Heart right ventricle (tissue), 16 donors: ENCODE data around the gene TCL1B. TPM values are rescaled to one million over a fixed set of nuclear protein-coding genes. Genes with fewer than 3 reads are reported as not detected.

ENCODE experiments used
- ATAC-seq, 8 donors: fragments of 200-7000 bp; cut with Tn5 transposase; one replicate each; pipeline ENCODE4 v1.9.1; 2020; ENCODE audit warnings: mild to moderate bottlenecking in 8 of 8, moderate library complexity in 8 of 8, moderate number of reproducible peaks in 1 of 8
- DNase-seq, 2 donors: peaks; one replicate each; pipeline ENCODE4 v3.0.0-alpha.2; 2020
- H3K27ac ChIP-seq, 10 donors: fragments of 200-600 bp; sonication (generic) in 2 of 10; one replicate each; pipeline versions ENCODE4 v1.5.0 to v1.8.0; 2020 to 2022; ENCODE audit warnings: mild to moderate bottlenecking in 3 of 10
- H3K27me3 ChIP-seq, 7 donors: fragments of 200-600 bp; one replicate each; pipeline ENCODE4 v1.8.0; 2021 to 2022; ENCODE audit warnings: mild to moderate bottlenecking in 2 of 7
- H3K36me3 ChIP-seq, 9 donors: fragments of 200-600 bp; sonication (generic) in 1 of 9; one replicate each; pipeline versions ENCODE4 v1.5.0 to v1.8.0; 2020 to 2022; ENCODE audit warnings: mild to moderate bottlenecking in 2 of 9
- H3K4me1 ChIP-seq, 9 donors: fragments of 200-600 bp; sonication (generic) in 1 of 9; one replicate each; pipeline versions ENCODE4 v1.5.0 to v1.8.0; 2020 to 2022; ENCODE audit warnings: mild to moderate bottlenecking in 4 of 9
- H3K4me3 ChIP-seq, 10 donors: fragments of 200-600 bp; sonication (generic) in 2 of 10; one replicate each; pipeline versions ENCODE4 v1.5.0 to v1.8.0; 2020 to 2022; ENCODE audit warnings: mild to moderate bottlenecking in 7 of 10, moderate library complexity in 2 of 10
- H3K9me3 ChIP-seq, 11 donors: fragments of 200-600 bp in 10 of 11; sonication (generic) in 2 of 11; one replicate each; pipeline versions ENCODE4 v1.5.0 to v1.8.0; 2013 to 2022; ENCODE audit warnings: mild to moderate bottlenecking in 2 of 11, control low read depth in 1 of 11, moderate library complexity in 1 of 11
- CTCF ChIP-seq, 9 donors: fragments of 200-600 bp; sonication (generic) in 2 of 9; IDR thresholded peaks; one replicate each; pipeline versions ENCODE4 v1.5.0 to v1.8.0; 2021 to 2022; ENCODE audit warnings: antibody characterized with exemption in 9 of 9, mild to moderate bottlenecking in 5 of 9, moderate library complexity in 1 of 9
- WGBS, 2 donors: extraction: QIAGEN DNeasy Blood & Tissue Kit; methylation state at CpG; one replicate each; pipeline ENCODE4 v1.1.7; 2013; ENCODE audit warnings: inconsistent platforms in 1 of 2; 5-methylcytosine and 5-hydroxymethylcytosine counted together
- intact Hi-C, 10 donors: fragments of 100-400 bp; cut with DNase I; formaldehyde crosslinking; loops; one replicate each; pipeline versions ENCODE4 v1.11.1 to v1.14.2; 2022
- polyA plus RNA-seq, 2 donors: library from polyadenylated mRNA; stranded (reverse); fragments of 200-250 nt; gene quantifications; one replicate each; pipeline ENCODE4 v1.2.3, GENCODE V29; 2013
- total RNA-seq, 10 donors: library from RNA; stranded (reverse); fragmentation: NEBNext Ultra II Directional in 3 of 10; extraction: Animal tissue kit (Norgen Biotek cat#: 25700) in 3 of 10; gene quantifications; one replicate each; pipeline versions ENCODE4 v1.2.1 to v1.2.4, GENCODE V29; 2021 to 2023
- donor health status: Arrhythmogenic right ventricular cardiomyopathy.
- donor health status: ischemic (EF 13 %, LVEDD 7.1; RV severe dilation, severe dysfunction).
- donor health status: healthy with polysubstance abuse.
- donor health status: DM: no; HTN: yes; CAD: no.
- donor health status: DM: no; HTN: no; CAD: no.
- donor health status: ischemic (EF 25% LVEDD 6.9; RV normal size, moderate dysfunction).
- donor health status: ischemic (EF 25% LVEDD 5.7; RV mildly dilated, moderate dysfunction).
- donor health status: healthy.
- donor health status: DM: yes; HTN: yes; CAD: no.
- donor health status: Ischemic cardiomyopathy.
- donor health status: ischemic (EF 35%, LVEDD 5.7; RV mildly dilated, moderate dysfunction).
- donor health status: nonischemic (EF 11% LVEDD 7.7; RV severe dilation, severe dysfunction).
- donor health status: DM: yes; HTN: yes; CAD: no.
- donor health status: PGD.
- donor health status: ischemic (EF 29% LVEDD 5.4; RV normal size, mild dysfunction).
- donor health status: nonischemic (EF 23%, LVEDD 6.1; RV moderate dilation, normal function).

Gene TCL1B
- total and polyA plus RNA-seq, 12 donors = not detected

GRCh38 chr14:95649230-95649629, 37.0 kb upstream of the TCL1B start:
- Histone ChIP-seq H3K9me3 (no peaks in the 10 kb centered on the region), H3K4me1 (peaks cover 0 to 11% (median 0%) of the 10 kb centered on the region in 9 donors), H3K36me3 (no peaks in the 10 kb centered on the region), H3K27me3 (peaks cover 0 to 16% (median 4%) of the 10 kb centered on the region in 7 donors), H3K27ac (no peak overlapping the region), H3K4me3 (no peak overlapping the region)
- ATAC-seq = no peak
- DNase-seq = no peak
- 83 to 86% methylated on average over 7 of the region's 7 CpGs for WGBS, 2 donors
- intact Hi-C loops = no loop called here
- no peak for TF ChIP-seq CTCF (IDR thresholded peaks at IDR 0.05)

DNA sequence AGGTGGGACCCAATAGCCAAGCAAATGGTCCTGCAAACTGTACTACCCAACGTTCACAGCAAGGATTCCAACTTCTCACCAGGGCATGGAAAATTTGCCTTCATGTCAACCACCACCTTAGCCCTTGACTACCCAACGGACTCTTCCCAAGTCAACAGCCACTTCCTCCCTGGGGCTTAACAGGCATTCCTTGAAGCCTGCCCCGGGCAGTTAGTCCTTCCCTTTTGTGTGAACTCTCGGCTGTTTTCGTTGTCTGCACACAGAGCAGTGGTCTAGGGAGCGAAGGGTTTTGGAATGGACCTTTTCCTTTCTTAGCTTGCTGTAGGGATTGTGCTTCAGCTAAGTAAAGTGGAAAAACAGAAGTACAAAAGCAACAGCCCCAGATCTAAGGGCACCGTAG, 35.2 kb upstream of the TCL1B start:
- Histone ChIP-seq H3K27me3 (peaks cover 0 to 10% (median 0%) of the 10 kb centered on the region in 7 donors), H3K27ac (no peak overlapping the region), H3K36me3 (no peaks in the 10 kb centered on the region), H3K4me3 (no peak overlapping the region), H3K4me1 (peaks cover 0 to 11% (median 0%) of the 10 kb centered on the region in 9 donors), H3K9me3 (no peaks in the 10 kb centered on the region)
- intact Hi-C loops = no loop called here
- DNase-seq = no peak
- no peak for ATAC-seq
- WGBS, 2 donors = 62 to 64% methylated on average over 7 of the region's 7 CpGs
- no peak for TF ChIP-seq CTCF (IDR thresholded peaks at IDR 0.05)

GRCh38 chr14:95651821-95652583, 34.2 kb upstream of the TCL1B start:
- Histone ChIP-seq H3K4me3 (no peak overlapping the region), H3K4me1 (peaks cover 0 to 11% (median 0%) of the 10 kb centered on the region in 9 donors), H3K9me3 (no peaks in the 10 kb centered on the region), H3K27me3 (peaks cover 0 to 9% (median 0%) of the 10 kb centered on the region in 7 donors), H3K27ac (no peak overlapping the region), H3K36me3 (no peaks in the 10 kb centered on the region)
- DNase-seq (no peak), ATAC-seq (no peak)
- 50 to 60% methylated on average over 5 of the region's 5 CpGs for WGBS, 2 donors
- no peak for TF ChIP-seq CTCF (IDR thresholded peaks at IDR 0.05)
- intact Hi-C loops = no loop called here

DNA sequence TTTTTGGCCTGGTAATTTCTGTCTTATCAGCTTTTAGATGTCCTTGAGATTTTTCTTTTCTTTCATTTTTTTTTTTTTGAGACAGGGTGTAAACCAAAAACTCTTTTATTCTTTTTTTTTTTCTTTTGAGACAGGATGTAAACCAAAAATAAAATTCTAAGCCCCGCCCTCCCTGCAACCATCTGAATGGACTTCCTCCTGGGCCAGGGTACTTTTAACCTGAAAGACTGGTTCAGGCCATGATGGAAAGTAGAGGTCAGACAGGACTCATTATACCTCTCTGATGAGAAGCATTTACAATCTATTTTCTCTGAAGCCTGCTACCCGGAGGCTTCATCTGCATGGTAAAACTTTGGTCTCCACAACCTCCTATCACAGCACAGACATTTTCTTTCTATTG, 33.5 kb upstream of the TCL1B start:
- TF ChIP-seq CTCF (IDR thresholded peaks at IDR 0.05) = no peak
- peaks cover 0 to 13% (median 0%) of the 10 kb centered on the region in 7 donors for H3K27me3 ChIP-seq
- no peaks in the 10 kb centered on the region for H3K9me3 ChIP-seq
- intact Hi-C loops = no loop called here
- H3K4me3 ChIP-seq = no peak overlapping the region
- no peak overlapping the region for H3K27ac ChIP-seq
- H3K36me3 ChIP-seq = no peaks in the 10 kb centered on the region
- WGBS, 2 donors = 72 to 74% methylated on average over 2 of the region's 2 CpGs
- peaks cover 0 to 11% (median 0%) of the 10 kb centered on the region in 9 donors for H3K4me1 ChIP-seq
- no peak for ATAC-seq
- no peak for DNase-seq
